Stimulated activated CD8-positive, alpha-beta memory T cell treated with anti-CD3 and anti-CD28 coated beads, Interleukin-4, amount 100 ng/mL, for 24 hours (primary cell): ENCODE results near the gene GCFC2.

ENCODE experiments used
- DNase-seq: peaks from one replicate; pipeline ENCODE4 v3.0.0-alpha.2; 2020; ENCODE audit warnings: low read depth

GCFC2 gene

DNA sequence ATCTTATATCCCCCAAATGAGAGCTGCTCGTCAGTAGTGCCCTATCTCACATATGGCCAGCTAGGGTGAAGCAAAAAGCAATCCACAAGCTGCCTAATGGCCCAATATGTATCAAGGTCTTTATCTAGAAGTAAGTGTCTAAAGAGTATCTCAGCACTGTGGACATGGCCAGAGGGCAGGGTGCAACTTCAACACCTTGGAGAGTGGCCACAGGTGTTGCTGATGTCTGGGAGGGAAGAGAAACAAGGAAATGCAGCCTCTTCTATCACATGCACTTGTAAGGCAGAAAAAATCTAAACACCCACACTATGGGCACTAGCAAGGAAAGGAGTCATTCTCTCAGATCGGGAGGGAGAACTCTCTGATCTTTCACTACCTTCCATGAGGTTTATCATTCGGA is 87.8 kb downstream of the GCFC2 start:
- DNase-seq, result no peak

DNA sequence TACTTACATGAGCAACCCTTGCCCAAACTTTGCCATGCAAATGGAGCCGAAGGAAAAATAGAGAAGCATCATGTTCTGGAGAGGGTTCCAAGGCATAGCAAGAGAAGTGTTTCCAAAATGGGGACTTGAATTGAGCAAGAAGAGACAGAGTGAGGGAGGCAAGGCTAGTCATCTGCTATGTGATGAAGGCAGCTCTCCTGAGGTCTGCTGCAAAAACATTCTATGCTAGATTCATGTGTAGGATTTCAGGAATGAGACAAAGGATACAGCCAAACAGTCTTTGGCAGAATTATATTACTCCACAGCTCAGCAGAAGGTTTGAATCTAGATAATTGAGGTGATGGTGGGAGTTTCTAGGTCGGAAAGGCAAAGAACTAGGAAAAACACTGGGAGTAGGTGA is 88.2 kb downstream of the GCFC2 start:
- no peak for DNase-seq

DNA sequence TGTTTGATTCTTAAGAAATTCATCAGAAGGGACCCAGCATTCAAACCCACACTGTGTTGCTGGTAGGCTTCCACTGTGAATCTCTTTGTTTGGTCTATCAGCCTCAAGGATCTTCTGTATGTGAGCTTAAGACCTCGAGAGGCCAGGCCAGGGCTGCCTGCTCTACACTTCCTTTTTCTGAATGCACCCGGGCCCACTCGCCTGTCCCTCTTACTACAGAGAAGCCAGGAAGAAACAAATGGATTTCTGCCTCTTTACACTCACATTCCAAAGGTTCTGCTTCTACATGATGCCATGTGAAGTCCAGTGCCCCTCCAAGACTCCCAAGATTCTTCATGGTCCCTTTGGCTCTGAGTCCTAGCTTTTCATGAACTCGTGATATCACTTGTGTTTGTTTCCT is 89.5 kb downstream of the GCFC2 start:
- DNase-seq, result no peak

DNA sequence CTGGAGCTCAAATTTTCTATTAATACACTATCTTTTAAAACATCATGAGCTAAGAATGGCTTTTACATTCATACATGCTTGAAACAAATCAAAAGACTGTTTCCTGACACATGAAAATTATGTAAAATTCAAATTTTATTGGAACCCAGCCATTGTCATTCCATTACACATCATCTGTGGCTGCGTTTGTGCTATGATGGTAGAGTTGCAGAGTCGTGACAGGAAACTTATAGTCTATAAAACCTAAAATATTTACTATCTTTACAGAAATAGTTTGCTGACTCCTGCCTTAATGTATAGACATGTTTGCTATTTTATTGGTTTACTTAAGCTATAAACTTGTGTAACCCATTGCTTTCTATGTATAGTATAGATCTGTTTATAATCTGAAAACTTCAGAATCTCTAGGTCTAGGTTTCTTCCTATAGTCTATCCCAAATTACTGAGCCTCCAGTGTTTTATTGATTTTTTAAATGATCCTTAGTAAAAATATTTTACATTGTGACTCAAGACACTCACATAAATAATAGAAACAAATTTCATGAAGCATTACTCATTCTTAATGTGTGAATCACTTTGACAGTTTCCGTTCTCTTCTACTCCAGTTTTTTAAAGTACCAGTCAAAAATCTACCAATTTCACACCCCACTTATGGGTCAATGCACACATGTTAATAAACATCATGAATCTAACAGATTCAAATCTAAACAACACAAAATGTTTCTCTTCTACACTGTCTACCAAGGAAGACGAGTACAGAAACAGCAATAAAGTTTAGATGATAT is 90.6 kb downstream of the GCFC2 start:
- DNase-seq, result no peak

DNA sequence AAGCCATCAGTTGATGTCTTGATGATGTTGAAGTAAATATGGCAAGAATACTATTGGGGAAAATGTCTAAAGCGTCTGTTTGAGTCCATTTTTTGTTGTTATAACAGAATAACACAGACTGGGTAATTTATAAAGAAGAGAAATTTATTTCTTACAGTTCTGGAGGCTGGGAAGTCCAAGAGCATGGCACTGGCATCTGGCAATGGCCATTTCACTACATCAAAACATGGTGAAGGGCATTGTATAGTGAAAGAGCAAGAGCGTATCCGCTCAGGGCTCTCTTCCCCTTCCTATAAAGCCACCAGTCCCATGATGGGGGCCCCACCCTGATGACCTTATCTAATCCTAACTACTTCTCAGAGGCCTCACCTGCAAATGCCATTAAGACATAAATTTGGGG is 93.8 kb downstream of the GCFC2 start:
- DNase-seq, result no peak

DNA sequence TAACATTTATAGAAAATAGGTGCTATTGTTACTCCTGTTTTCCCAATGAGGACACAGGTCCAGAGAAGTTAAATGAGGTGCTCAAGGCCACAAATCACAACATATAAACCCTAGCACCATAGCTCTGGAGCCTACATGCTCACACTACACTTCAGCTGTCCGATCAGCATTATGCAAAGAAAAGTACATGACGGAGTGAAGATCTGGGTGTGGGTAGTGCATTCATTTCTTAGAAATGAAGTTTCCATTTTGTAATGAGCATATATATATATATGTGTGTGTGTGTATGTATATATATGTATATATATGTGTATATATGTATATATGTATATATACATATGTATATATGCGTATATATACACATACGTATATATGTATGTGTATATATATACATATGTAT is 94.3 kb downstream of the GCFC2 start:
- DNase-seq, result no peak

DNA sequence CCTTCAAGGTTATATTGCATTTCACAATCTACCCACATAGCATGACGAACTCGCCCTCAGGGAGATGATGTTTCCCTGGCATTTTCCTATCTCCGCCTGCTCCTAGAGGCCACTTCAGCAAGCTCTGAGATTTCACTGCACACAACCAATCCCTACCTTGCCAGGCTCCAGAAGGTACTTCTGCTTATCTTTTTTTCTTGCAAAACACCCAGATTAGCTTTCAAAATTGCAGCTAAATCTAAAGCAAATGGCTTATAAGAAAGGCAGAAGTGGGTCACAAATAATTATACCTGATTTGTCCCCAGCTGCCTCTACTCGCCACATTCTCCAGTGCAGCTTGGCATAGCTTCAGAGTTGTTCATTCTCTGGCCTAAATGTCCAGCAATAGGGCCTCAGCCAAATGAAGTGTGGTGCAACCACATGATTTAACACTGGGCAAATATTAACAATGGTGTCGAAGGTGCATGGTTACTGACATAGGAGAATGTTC is 96.5 kb downstream of the GCFC2 start:
- DNase-seq, result no peak

DNA sequence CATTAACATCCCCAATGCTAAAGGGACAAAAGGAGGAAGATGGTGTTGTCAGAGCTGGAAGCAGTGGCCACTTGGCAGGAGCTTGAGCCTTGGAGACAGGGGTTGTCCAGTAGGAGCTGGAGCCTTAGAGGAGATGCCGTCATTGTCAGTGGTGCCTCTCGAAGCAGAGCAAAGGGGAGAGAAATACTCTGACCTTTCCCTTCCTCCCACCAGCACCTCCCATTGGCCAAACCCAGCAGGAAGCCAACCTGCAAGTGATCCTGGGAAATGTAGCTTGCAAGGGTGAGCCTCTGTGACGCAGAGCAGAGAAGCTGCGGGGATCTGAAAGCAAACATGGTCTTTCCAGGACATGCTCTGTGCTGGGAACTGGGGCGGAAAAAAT is 97.9 kb downstream of the GCFC2 start:
- no peak for DNase-seq
